NCI-H2107 treated with DMSO at 0.1 percent for 48 hours (cell line): ENCODE data around the gene VASH1.
"Not testable (repeated sequence)": the region's sequence is repeated elsewhere in the genome, so short reads cannot be mapped to it uniquely, and the experiment has no call there.

Experiments used
- DNase-seq: peaks from one replicate; lab custom pipeline; 2025; ENCODE audit not compliant: unreplicated experiment; lab: John Stamatoyannopoulos, UW

VASH1 gene

GRCh38 chr14:76761136-76761959, at the start of gene VASH1:
VASH1 (plus strand) TSS chr14:76761468; CDS start chr14:76762822, 1,354 bp downstream.
- DNase-seq: peak; percentile 27

- DNase-seq: no peak
These were observed 48.1 kb upstream of the VASH1 start for GRCh38 chr14:76713121-76713520.

- no peak for DNase-seq
These were observed 46.8 kb upstream of the VASH1 start for GRCh38 chr14:76714470-76714869.

GRCh38 chr14:76715101-76715500, 46.2 kb upstream of the VASH1 start:
- DNase-seq: no peak

- peak; percentile 57 for DNase-seq
These were observed 45.7 kb upstream of the VASH1 start for GRCh38 chr14:76715511-76716081.

GRCh38 chr14:76716285-76716684, 45.0 kb upstream of the VASH1 start:
- DNase-seq: no peak

GRCh38 chr14:76717508-76718290, 43.6 kb upstream of the VASH1 start:
- DNase-seq: no peak

- no peak for DNase-seq
These were observed 42.8 kb upstream of the VASH1 start for GRCh38 chr14:76718306-76719040.

- no peak for DNase-seq
These were observed 41.6 kb upstream of the VASH1 start for GRCh38 chr14:76719666-76720065.

- DNase-seq: no peak
These were observed 40.9 kb upstream of the VASH1 start for GRCh38 chr14:76720382-76720813.

GRCh38 chr14:76721506-76721905, 39.8 kb upstream of the VASH1 start:
- not testable (repeated sequence) for DNase-seq

- no peak for DNase-seq
These were observed 36.4 kb upstream of the VASH1 start for GRCh38 chr14:76724651-76725550.

- DNase-seq: no peak
These were observed 34.7 kb upstream of the VASH1 start for GRCh38 chr14:76726551-76726970.

GRCh38 chr14:76727384-76727783, 33.9 kb upstream of the VASH1 start:
- no peak for DNase-seq

GRCh38 chr14:76727901-76728300, 33.4 kb upstream of the VASH1 start:
- DNase-seq: no peak

- DNase-seq: no peak
These were observed 32.0 kb upstream of the VASH1 start for GRCh38 chr14:76729258-76729657.

- no peak for DNase-seq
These were observed 31.2 kb upstream of the VASH1 start for GRCh38 chr14:76729953-76730505.

GRCh38 chr14:76734501-76734900, 26.8 kb upstream of the VASH1 start:
- not testable (repeated sequence) for DNase-seq

GRCh38 chr14:76736514-76736913, 24.8 kb upstream of the VASH1 start:
- no peak for DNase-seq

GRCh38 chr14:76741074-76741473, 20.2 kb upstream of the VASH1 start:
- no peak for DNase-seq
